Muscle of leg (tissue), 11 donors: Measurements from ENCODE around the gene RNF150. TPM values are rescaled to one million over a fixed set of nuclear protein-coding genes. Genes with fewer than 3 reads are reported as not detected.

Source experiments
- DNase-seq: peaks from one replicate; pipeline ENCODE4 v3.0.0; 2013
- H3K27ac ChIP-seq: one replicate; pipeline ENCODE4 v1.5.1; 2013; ENCODE audit warnings: mild to moderate bottlenecking, low read length, control low read depth
- H3K27me3 ChIP-seq: one replicate; pipeline ENCODE4 v1.6.1; 2013; ENCODE audit warnings: low read length; ENCODE audit not compliant: control insufficient read depth, insufficient read depth
- H3K36me3 ChIP-seq: one replicate; pipeline ENCODE4 v1.6.1; 2013; ENCODE audit warnings: low read length; ENCODE audit not compliant: control insufficient read depth, insufficient read depth
- H3K4me1 ChIP-seq: one replicate; pipeline ENCODE4 v1.6.1; 2013; ENCODE audit warnings: low read length; ENCODE audit not compliant: control insufficient read depth, insufficient read depth
- H3K4me3 ChIP-seq: one replicate; pipeline ENCODE4 v1.5.1; 2013; ENCODE audit warnings: low read length, control low read depth
- H3K9me3 ChIP-seq: replicated peaks from 2 replicates; pipeline ENCODE4 v1.6.1; 2013; ENCODE audit warnings: low read depth, low read length; ENCODE audit not compliant: control insufficient read depth
- WGBS: methylation state at CpG from one replicate; pipeline ENCODE4 v1.1.5; 2013; ENCODE audit warnings: missing lambda C conversion rate; ENCODE audit not compliant: insufficient coverage; 5-methylcytosine and 5-hydroxymethylcytosine counted together
- polyA plus RNA-seq, 8 donors: library from polyadenylated mRNA; unstranded; fragments of 120-200 nt; gene quantifications; one replicate each; pipeline versions ENCODE4 v1.2.1 to v1.2.3, GENCODE V29; 2013; ENCODE audit warnings: inconsistent platforms in 1 of 8, low replicate concordance in 1 of 8; ENCODE audit not compliant: insufficient read length in 8 of 8, insufficient read depth in 1 of 8
- total RNA-seq: library from RNA; stranded (reverse); fragments of 120-200 nt; gene quantifications from one replicate; pipeline ENCODE4 v1.2.4, GENCODE V29; 2013

Gene RNF150
- total and polyA plus RNA-seq, 9 donors: 21.0 to 44.6 (median 33.8) TPM

- 51% methylated on average over 5 of the region's 8 CpGs for WGBS
- no peaks in the 10 kb centered on the region for H3K9me3 ChIP-seq
Observed at GRCh38 chr4:141080668-141081067, 52.6 kb downstream of the RNF150 start.

GRCh38 chr4:141079393-141079930, 53.8 kb downstream of the RNF150 start:
- H3K4me3 ChIP-seq: no peak overlapping the region
- H3K4me1 ChIP-seq: peaks cover 11% of the 10 kb centered on the region
- 100% methylated on average over 1 of the region's 3 CpGs for WGBS
- no peaks in the 10 kb centered on the region for H3K9me3 ChIP-seq
- no peaks in the 10 kb centered on the region for H3K27me3 ChIP-seq
- DNase-seq: no peak
- H3K36me3 ChIP-seq: no peaks in the 10 kb centered on the region
- H3K27ac ChIP-seq: no peak overlapping the region

More at GRCh38 chr4:141080668-141081067, 52.6 kb downstream of the RNF150 start:
- peaks cover 11% of the 10 kb centered on the region for H3K4me1 ChIP-seq
- H3K4me3 ChIP-seq: no peak overlapping the region
- DNase-seq: no peak
- no peaks in the 10 kb centered on the region for H3K27me3 ChIP-seq
- no peaks in the 10 kb centered on the region for H3K36me3 ChIP-seq
- no peak overlapping the region for H3K27ac ChIP-seq

GRCh38 chr4:141078871-141079270, 54.4 kb downstream of the RNF150 start:
- Histone ChIP-seq H3K4me1 (peaks cover 11% of the 10 kb centered on the region), H3K27me3 (no peaks in the 10 kb centered on the region), H3K4me3 (no peak overlapping the region), H3K27ac (no peak overlapping the region), H3K36me3 (no peaks in the 10 kb centered on the region), H3K9me3 (no peaks in the 10 kb centered on the region)
- DNase-seq: peak; percentile 41

- H3K9me3 ChIP-seq: no peaks in the 10 kb centered on the region
- no peaks in the 10 kb centered on the region for H3K27me3 ChIP-seq
- peak; percentile 59 for DNase-seq
- no CpG with 5 or more reads among the region's 1 CpG for WGBS
- no peak overlapping the region for H3K27ac ChIP-seq
- no peaks in the 10 kb centered on the region for H3K36me3 ChIP-seq
- peaks cover 11% of the 10 kb centered on the region for H3K4me1 ChIP-seq
- no peak overlapping the region for H3K4me3 ChIP-seq
Observed at GRCh38 chr4:141077611-141078225, 55.6 kb downstream of the RNF150 start.

GRCh38 chr4:141075553-141075952, 57.7 kb downstream of the RNF150 start:
- no peak overlapping the region for H3K27ac ChIP-seq

GRCh38 chr4:141074098-141074878, 59.0 kb downstream of the RNF150 start:
- DNase-seq: no peak
- H3K27ac ChIP-seq: no peak overlapping the region
- H3K9me3 ChIP-seq: no peaks in the 10 kb centered on the region
- WGBS: no CpG with 5 or more reads among the region's 4 CpGs
- H3K4me1 ChIP-seq: peaks cover 3% of the 10 kb centered on the region
- no peak overlapping the region for H3K4me3 ChIP-seq
- H3K27me3 ChIP-seq: no peaks in the 10 kb centered on the region
- no peaks in the 10 kb centered on the region for H3K36me3 ChIP-seq

More at GRCh38 chr4:141075553-141075952, 57.7 kb downstream of the RNF150 start:
- H3K9me3 ChIP-seq: no peaks in the 10 kb centered on the region
- H3K36me3 ChIP-seq: no peaks in the 10 kb centered on the region
- DNase-seq: no peak
- H3K4me3 ChIP-seq: no peak overlapping the region
- no peaks in the 10 kb centered on the region for H3K27me3 ChIP-seq
- peaks cover 6% of the 10 kb centered on the region for H3K4me1 ChIP-seq

GRCh38 chr4:141066690-141067089, 66.6 kb downstream of the RNF150 start:
- Histone ChIP-seq H3K4me3 (no peak overlapping the region), H3K4me1 (no peaks in the 10 kb centered on the region), H3K27me3 (no peaks in the 10 kb centered on the region), H3K36me3 (no peaks in the 10 kb centered on the region), H3K9me3 (no peaks in the 10 kb centered on the region), H3K27ac (no peak overlapping the region)
- WGBS: no CpG with 5 or more reads among the region's 3 CpGs
- DNase-seq: no peak

GRCh38 chr4:141065872-141066271, 67.4 kb downstream of the RNF150 start:
- Histone ChIP-seq H3K27me3 (no peaks in the 10 kb centered on the region), H3K9me3 (no peaks in the 10 kb centered on the region), H3K4me1 (no peaks in the 10 kb centered on the region), H3K36me3 (no peaks in the 10 kb centered on the region), H3K4me3 (no peak overlapping the region), H3K27ac (no peak overlapping the region)
- no peak for DNase-seq
- no CpG with 5 or more reads among the region's 3 CpGs for WGBS

GRCh38 chr4:141062651-141063050, 70.6 kb downstream of the RNF150 start:
- H3K27me3 ChIP-seq: no peaks in the 10 kb centered on the region
- H3K4me3 ChIP-seq: no peak overlapping the region
- no peak overlapping the region for H3K27ac ChIP-seq
- no peaks in the 10 kb centered on the region for H3K9me3 ChIP-seq
- DNase-seq: no peak
- H3K4me1 ChIP-seq: no peaks in the 10 kb centered on the region
- 100% methylated on average over 1 of the region's 4 CpGs for WGBS
- H3K36me3 ChIP-seq: no peaks in the 10 kb centered on the region

GRCh38 chr4:141058591-141059512, 74.4 kb downstream of the RNF150 start:
- Histone ChIP-seq H3K4me3 (no peak overlapping the region), H3K4me1 (no peaks in the 10 kb centered on the region), H3K27me3 (no peaks in the 10 kb centered on the region), H3K9me3 (no peaks in the 10 kb centered on the region), H3K27ac (no peak overlapping the region), H3K36me3 (no peaks in the 10 kb centered on the region)
- DNase-seq: no peak
- no CpG with 5 or more reads among the region's 4 CpGs for WGBS
